ENCODE results near the gene CRX.

DNA sequence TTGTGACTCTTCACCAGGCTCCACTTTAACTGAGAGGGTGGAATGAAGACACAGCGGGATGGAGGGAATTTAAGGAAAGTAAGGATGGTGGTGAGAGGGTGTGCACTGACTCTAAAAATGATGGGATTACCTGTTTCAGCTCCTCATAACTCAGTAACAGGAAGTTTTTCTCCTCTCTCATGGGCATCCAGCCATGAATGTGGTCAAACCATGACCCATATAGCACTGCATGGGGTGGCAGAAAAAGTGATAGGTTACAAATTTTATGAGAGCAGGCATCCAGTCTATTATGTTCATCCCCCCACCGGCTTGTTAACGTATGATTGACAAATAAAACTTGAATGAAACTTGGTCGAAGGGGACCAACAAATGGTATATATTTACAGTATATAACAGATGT lies 57.2 kb downstream of the CRX start:
- TF ChIP-seq, protein P1, sequence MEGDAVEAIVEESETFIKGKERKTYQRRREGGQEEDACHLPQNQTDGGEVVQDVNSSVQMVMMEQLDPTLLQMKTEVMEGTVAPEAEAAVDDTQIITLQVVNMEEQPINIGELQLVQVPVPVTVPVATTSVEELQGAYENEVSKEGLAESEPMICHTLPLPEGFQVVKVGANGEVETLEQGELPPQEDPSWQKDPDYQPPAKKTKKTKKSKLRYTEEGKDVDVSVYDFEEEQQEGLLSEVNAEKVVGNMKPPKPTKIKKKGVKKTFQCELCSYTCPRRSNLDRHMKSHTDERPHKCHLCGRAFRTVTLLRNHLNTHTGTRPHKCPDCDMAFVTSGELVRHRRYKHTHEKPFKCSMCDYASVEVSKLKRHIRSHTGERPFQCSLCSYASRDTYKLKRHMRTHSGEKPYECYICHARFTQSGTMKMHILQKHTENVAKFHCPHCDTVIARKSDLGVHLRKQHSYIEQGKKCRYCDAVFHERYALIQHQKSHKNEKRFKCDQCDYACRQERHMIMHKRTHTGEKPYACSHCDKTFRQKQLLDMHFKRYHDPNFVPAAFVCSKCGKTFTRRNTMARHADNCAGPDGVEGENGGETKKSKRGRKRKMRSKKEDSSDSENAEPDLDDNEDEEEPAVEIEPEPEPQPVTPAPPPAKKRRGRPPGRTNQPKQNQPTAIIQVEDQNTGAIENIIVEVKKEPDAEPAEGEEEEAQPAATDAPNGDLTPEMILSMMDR (conservative IDR thresholded peaks at IDR 0.05 in 1 of 2, IDR thresholded peaks at IDR 0.05 in 1 of 2; ENCODE audit: low read depth in 1 of 2, low read length in 2 of 2) = no peak
- no peak for TF ChIP-seq EZH2 (IDR thresholded peaks at IDR 0.05; ENCODE audit: low read length, missing control alignments)
